NB4 (cell line): ENCODE results near the gene TIMM29.
"Not testable (repeated sequence)": the region's sequence is repeated elsewhere in the genome, so short reads cannot be mapped to it uniquely, and the experiment has no call there.

ENCODE experiments used
- MAX ChIP-seq: IDR thresholded peaks from 2 replicates; pipeline ENCODE4 v1.6.1; 2011; ENCODE audit warnings: low read depth, low read length
- MYC ChIP-seq: IDR thresholded peaks from 2 replicates; pipeline ENCODE4 v1.6.1; 2011; ENCODE audit warnings: low read depth, low read length
- POLR2A ChIP-seq: IDR thresholded peaks from 2 replicates; pipeline ENCODE4 v1.6.1; 2011; ENCODE audit warnings: mild to moderate bottlenecking; ENCODE audit not compliant: insufficient read length; ENCODE audit errors: extremely low read depth
- TF ChIP-seq, protein P1 (sequence below): IDR thresholded peaks from one replicate; pipeline ENCODE4 v1.5.1; 2012; ENCODE audit warnings: low read depth, low read length

DNA sequence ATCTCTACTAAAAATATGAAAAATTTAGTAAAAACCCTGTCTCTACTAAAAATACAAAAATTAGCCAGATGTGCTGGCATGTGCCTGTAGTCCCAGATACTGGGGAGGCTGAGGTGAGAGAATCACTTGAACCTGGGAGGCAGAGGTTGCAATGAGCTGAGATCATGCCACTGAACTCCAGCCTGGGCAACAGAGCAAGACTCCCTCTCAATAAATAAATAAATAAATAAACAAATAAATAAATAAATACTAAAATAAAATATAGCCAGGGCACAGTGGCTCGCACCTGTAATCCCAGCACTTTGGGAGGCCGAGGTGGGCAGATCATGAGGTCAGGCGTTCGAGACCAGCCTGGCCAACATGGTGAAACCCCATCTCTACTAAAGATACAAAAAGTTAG, 14.8 kb downstream of the TIMM29 start:
- TF ChIP-seq, protein P1, sequence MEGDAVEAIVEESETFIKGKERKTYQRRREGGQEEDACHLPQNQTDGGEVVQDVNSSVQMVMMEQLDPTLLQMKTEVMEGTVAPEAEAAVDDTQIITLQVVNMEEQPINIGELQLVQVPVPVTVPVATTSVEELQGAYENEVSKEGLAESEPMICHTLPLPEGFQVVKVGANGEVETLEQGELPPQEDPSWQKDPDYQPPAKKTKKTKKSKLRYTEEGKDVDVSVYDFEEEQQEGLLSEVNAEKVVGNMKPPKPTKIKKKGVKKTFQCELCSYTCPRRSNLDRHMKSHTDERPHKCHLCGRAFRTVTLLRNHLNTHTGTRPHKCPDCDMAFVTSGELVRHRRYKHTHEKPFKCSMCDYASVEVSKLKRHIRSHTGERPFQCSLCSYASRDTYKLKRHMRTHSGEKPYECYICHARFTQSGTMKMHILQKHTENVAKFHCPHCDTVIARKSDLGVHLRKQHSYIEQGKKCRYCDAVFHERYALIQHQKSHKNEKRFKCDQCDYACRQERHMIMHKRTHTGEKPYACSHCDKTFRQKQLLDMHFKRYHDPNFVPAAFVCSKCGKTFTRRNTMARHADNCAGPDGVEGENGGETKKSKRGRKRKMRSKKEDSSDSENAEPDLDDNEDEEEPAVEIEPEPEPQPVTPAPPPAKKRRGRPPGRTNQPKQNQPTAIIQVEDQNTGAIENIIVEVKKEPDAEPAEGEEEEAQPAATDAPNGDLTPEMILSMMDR, result not testable (repeated sequence)
- not testable (repeated sequence) for TF ChIP-seq POLR2A, MAX, MYC
